OCI-LY3 (cell line): Measurements from ENCODE around the gene HSF4.

ENCODE experiments used
- CTCF ChIP-seq: fragments of 200-600, 300-600 bp; sonication (generic); IDR thresholded peaks from 2 replicates; pipeline ENCODE4 v1.5.1; 2014; ENCODE audit warnings: antibody characterized with exemption, low read length, low read depth
- EZH2phosphoT487 ChIP-seq: fragments of 200-600 bp; shearing (Covaris generic); IDR thresholded peaks from 2 replicates; pipeline ENCODE4 v1.6.1; 2018; ENCODE audit warnings: antibody characterized with exemption, mixed run types, low read depth

DNA sequence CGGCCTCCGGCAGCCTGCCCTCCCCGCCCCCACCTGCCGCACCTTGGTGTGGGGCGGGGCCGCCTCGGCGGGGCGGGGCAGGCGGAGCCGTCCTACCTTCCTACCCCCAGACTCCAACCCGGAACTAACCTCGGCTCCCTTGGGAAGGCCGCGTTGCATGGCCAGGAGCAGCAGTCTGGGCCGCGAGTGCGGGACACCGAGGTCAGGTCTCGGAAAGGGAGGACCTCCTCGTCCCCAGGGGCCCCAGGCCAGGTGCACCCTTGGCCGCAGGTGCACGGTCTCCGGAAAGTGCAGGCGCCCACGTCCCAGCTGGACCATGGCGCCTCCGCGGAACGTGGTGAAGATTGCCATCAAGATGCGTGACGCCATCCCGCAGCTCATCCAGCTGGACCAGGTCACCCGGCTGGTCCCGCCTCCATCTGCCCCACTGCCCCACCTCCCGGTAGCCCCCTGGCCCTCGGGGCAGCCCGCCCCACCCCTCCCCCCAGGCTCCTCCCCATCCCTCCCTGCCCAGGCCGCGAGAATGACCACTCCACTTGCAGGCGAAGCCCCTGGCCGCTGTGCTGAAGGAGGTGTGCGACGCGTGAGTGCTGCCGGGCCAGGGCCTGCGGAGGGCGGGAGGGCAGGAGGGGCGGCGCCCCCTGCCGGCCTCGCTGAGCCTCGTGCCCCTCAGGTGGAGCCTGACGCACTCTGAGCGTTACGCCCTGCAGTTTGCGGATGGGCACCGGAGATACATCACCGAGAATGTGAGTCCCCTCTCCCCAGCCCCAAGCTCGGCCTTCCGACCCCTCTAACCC is 34.7 kb downstream of the HSF4 start, which contains the start of gene ELMO3:
- TF ChIP-seq CTCF (no peak), EZH2phosphoT487 (no peak)
